Measurements from ENCODE around the gene ARRB1.

GRCh38 chr11:75394085-75394840 is 42.8 kb upstream of the ARRB1 start:
- TF ChIP-seq, protein P1, sequence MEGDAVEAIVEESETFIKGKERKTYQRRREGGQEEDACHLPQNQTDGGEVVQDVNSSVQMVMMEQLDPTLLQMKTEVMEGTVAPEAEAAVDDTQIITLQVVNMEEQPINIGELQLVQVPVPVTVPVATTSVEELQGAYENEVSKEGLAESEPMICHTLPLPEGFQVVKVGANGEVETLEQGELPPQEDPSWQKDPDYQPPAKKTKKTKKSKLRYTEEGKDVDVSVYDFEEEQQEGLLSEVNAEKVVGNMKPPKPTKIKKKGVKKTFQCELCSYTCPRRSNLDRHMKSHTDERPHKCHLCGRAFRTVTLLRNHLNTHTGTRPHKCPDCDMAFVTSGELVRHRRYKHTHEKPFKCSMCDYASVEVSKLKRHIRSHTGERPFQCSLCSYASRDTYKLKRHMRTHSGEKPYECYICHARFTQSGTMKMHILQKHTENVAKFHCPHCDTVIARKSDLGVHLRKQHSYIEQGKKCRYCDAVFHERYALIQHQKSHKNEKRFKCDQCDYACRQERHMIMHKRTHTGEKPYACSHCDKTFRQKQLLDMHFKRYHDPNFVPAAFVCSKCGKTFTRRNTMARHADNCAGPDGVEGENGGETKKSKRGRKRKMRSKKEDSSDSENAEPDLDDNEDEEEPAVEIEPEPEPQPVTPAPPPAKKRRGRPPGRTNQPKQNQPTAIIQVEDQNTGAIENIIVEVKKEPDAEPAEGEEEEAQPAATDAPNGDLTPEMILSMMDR (IDR thresholded peaks at IDR 0.05) = no peak
- TF ChIP-seq ZFX (IDR thresholded peaks at IDR 0.05; ENCODE audit: borderline replicate concordance) = no peak

All from 22Rv1 (cell line).